Globus pallidus (tissue), 1 donor: Measurements from ENCODE around the gene DPH6.
"Not testable (repeated sequence)": the region's sequence is repeated elsewhere in the genome, so short reads cannot be mapped to it uniquely, and the experiment has no call there.

Source experiments
- DNase-seq: peaks from one replicate; pipeline ENCODE4 v3.0.0-alpha.2; 2015; ENCODE audit warnings: low spot score

DPH6 gene, protein sequence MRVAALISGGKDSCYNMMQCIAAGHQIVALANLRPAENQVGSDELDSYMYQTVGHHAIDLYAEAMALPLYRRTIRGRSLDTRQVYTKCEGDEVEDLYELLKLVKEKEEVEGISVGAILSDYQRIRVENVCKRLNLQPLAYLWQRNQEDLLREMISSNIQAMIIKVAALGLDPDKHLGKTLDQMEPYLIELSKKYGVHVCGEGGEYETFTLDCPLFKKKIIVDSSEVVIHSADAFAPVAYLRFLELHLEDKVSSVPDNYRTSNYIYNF

DNA sequence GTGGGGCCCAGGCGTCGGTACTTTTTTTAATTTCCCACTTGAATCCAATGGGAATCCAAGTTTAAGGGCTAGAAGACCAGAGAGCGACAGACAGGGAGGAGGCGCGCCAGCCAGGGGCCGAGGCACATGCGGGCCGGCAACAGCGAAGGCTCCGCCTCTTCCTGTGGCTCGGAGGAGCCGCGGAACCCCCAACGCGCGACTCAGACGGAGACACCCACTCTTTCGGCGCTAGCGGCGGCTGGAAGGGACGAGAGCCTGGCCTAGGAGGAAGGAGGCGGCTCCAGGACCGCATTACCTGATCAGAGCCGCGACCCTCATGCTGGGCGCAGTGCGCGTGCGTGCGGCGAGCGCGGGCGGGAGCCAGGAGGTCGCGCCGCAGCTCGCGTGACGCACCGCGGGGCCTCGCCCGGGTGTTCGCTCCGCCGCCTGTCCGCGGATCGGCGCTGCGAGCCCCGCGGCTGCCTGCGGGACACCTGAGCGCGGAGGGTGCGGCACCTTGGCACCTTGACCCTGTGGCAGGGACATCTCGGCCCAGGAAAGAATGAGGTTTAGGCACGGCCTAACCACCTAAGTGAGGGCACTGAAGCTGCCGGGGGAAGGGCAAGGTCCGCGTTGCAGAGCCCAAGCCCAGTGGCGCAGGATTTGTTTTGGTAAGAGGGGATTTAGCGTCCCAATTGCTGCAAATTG lies at the start of gene DPH6:
Gene DPH6 (minus strand): TSS at position 342 of the 687 bp plus-strand sequence. CDS start 24 bp downstream, at position 318.
- DNase-seq: peak; percentile 75

DNA sequence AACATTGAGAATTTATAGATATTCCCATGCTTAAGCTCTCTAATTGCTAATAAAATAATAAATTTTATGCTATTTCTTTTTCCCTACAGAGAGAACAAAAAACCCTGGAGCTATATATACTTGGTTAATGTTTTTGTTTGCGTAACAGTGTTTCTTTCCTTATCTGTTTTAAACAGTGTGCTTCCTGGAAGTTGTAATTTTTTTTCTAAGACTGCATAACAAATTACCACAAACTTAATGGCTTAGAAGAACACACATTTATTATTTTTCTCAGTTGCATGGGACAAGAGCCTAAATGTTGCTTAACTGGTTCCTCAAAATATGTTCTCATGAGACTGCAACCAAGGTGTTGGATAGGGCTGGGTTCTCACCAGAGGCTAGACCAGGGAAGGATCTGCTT lies 49.7 kb upstream of the DPH6 start:
- no peak for DNase-seq

DNA sequence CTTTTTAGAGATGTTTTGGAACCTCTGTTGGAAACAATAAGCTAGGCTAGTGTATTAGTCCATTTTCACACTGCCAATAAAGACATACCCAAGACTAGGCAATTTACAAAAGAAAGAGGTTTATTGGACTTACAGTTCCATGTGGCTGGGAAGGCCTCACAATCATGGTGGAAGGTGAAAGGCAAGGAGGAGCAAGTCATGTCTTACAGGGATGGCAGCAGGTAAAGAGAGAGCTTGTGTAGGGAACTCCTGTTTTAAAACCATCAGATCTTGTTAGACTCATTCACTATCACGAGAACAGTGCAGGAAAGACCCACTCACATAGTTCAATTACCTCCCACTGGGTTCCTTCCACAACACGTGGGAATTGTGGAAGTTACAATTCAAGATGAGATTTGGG lies 46.0 kb upstream of the DPH6 start:
- not testable (repeated sequence) for DNase-seq

DNA sequence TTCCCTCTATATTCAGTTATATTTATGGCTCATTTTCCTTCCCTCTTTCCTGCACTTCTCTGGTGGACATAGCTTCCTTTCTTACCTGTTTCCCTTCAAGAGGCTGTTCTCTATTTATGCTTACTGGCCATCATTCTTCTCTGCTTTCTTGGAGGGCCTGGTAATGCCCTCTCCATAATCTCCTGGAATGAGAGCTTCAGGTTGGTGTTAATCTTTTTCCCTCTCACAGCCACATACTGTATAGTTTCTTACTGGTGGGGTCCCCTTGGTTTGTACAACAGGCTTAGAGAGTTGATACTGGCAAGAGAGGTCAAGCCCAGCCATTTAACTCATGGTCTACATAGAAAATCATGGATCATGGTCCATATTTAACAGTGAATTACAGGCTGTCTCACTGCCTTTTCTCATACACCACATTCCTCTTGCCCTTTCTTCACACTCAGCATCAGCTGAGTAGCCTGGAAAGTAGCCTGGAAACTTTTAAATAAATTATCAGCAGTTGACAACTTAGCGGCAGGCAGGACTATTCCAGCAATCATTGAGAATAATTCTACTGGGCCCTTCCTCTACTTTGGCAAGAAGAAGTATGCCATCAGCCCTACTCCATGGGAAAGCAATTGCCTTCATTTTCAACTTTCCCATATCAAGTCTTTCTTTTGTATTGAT lies 38.0 kb upstream of the DPH6 start:
- DNase-seq: peak; percentile 0

DNA sequence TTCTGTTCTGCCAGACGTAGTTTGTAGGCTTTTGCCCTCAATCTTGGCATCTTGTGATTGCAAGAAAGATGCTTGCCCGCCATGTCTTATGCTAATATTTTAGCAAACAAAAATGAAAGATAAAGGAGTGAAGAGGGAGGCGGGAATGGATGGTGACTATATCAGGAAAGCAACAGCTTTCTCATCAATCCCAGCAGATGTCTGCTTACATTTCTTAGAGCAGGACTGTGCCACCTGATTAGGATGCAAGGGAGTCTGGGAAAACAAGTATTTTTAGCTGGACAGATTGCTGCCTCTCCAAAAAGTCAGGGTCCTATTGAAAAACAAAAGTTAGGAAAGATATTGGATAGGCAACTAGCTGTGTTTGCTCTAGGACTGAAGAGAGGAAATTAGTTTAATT lies 34.6 kb upstream of the DPH6 start:
- no peak for DNase-seq

DNA sequence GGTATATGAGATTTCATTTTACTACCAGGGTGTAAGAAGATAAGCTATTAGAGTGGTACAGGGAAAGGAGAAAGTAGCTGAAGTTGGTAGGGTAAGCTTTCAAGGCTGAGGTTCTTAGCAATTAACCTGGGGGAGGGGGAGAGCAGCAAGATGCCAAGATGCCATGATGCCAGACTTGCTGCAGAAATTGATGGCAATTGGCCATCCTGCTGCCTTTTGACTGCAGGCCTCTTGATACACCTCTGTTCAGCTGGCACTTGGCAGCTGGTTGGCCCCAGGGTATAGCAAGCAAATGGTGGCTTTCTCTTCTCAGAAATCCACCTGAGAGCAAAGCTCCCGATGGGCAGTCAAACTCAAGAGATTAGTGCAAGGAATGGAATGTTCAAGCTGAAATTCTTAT lies 21.4 kb upstream of the DPH6 start:
- no peak for DNase-seq

DNA sequence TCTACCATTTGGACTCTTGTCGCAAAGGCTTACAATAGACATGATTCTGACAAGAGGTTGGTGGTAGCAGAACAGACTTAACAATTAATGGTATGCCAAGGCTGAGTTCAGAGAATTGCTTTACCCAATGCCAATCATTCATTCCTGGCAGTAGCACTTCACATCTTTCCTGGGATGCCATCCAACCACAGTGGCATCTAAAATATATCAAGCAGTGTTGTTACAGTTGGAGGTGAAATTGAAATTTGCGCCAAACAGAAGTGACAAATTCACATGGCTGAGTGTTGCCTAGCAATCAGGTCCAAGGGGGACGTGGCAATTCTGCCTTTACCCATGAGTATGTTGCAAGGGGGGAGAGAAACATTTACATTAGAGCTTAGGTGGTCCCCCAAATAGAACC lies 21.0 kb upstream of the DPH6 start:
- no peak for DNase-seq

DNA sequence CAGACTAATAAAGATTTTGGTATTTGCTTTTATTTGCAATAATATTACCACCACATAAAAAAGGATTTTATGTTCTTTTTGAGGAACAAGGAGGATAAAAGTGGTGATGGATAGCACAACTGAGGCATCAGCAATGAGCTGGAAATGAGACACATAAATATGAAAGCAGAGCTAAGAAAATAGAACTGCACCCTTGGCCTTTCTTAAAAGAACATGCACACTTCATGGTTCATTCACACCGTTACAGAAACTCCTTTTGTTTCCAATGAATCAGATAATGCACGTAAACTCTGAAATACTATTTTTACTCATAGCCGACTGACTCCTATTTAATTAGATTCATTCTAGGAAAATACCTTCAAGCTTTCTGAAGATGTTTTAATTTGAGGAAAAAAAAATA lies 19.9 kb upstream of the DPH6 start:
- DNase-seq: no peak

DNA sequence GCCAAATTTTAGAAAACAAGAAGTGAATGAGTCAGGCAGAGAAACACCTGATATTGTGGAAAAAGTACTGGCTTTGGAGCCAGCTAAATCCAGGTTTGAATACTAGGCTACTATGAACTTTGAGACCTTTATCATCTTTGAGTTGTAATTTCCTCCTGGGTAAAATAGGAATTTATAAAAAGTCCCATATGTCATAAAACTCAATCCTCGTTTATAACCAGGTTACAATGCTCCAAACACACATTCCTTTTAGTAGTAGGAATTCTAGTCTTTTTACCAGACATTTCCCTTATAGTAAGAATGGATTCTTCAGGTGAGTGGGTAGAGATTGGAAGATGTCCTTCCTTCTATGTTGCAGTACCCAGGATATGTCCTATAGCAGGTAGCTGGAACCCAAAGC lies 16.7 kb upstream of the DPH6 start:
- DNase-seq: no peak

DNA sequence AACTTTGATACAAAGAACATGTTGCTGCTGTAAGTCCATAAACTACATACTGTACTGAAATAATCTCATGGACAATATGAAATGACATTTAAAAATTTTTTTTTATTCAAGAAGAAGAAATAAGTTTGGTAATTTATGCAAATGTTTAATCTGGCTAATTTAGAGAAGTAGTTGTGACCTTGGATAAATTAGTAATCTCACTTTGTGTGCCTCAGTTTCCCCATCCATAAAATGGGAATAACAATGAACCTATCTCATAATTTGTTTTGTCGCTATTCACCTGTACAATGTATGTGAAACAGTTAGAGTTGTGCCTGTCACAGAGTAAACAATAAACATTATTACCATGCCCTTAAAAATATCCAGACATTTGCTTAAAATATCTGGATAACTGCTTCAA lies 15.3 kb upstream of the DPH6 start:
- DNase-seq: no peak

DNA sequence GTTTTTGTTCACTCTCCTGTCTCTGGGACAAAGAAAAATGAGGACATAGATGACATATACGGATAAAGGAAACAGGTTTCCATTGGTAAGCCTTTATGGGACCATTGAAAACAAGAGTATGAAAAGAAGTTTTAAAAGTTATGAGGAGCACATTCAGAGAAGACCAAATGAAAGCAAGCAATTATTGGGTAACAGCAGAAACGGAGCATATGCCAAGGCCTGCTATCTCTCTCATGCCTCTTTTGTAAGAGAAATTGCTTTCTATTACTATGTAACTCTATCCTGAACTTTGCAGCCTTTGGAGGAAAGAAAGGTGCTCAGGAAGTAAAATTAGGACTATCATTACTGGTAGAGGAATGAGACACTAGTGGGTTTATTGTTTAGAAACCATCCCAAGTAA lies 14.9 kb upstream of the DPH6 start:
- no peak for DNase-seq

DNA sequence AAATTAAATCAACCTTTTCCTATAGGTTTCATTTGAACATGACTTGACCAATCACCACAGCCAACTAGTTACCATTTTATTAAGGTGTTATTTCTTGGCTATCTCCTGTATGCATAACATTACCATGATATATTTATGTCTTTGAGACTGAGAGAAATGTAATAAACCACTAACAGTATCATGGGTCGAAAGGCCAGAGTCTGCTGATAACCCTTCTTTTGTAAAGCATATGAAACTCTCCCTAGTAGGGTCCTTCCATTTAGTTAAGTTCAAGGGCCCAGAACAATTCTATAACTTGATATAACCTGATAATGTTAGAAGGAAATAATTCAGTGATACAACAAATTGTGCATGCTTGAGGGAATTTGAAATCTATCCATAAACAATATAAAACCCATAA lies 14.3 kb upstream of the DPH6 start:
- DNase-seq: no peak

DNA sequence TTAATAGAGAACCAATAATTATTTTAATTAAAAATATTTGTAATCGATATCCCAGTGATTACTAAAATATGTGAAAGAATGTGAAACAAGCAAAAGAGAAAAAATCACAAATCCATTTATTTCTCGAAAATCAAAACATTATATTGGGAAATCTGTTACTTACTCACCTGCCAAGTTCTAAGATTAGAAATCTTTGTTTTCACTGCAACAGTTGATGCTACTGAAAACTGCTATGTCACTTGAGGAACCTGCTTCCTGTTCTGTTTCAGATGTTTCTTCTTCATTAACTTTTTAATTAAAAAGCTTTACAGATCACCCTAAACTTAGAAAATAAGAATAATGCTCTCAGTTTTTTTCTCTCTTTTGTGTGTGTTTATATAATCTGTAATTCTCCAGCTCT lies 13.7 kb upstream of the DPH6 start:
- no peak for DNase-seq

DNA sequence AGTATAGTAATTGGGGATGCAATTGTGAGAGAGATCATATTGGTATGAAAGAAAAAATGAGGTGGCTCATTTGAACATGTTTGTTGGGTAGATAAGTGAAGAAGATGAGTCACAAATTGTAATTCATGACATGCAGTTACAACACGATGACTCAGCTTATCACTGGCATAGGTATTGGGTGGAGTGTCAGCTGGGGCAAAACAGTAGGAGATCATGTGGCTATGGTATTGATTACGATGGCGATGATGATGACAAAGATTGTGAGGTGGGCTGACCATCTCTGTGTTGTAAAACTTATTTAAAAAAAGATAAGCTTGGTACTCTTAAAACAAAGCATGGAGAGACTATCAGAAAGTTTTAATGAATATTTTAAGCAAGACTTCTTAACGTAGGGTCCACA lies 11.6 kb upstream of the DPH6 start:
- DNase-seq: no peak

DNA sequence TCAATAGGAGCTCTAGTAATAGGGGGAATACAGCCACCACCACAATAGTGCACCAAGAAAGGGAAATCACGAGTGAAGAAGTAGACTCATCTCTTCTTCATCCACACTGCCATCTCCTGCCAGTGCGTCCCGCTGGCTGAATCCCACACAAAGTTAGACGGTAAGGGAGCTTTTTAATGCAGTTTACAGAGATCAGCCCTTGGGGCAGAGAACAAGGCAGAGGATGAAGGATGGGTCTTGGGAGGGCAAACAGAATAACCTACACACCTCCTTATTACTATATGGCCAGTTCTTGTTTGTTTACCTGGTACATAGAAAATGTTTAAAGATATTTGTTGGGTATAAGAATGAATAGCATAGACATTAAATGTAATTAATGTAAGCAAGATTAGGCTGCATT lies 11.0 kb upstream of the DPH6 start:
- no peak for DNase-seq

DNA sequence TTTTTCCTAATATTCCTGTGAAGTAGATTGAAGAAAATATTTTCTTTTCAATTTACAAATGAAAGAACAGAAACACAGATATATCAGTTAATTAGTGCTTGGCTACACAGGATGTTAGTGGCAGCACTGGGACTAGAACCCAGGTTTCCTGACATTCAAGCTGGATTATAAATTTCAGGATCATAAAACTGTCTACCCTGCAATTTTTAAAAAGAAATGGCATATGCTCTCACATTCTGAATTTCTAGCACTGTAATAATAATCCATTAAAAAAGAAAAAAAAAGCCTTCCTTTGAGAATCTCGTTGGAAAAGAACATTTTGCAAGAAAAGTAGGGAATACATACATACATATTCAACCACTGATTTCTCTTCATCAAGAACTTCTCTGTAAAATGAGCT lies 9.3 kb upstream of the DPH6 start:
- no peak for DNase-seq

DNA sequence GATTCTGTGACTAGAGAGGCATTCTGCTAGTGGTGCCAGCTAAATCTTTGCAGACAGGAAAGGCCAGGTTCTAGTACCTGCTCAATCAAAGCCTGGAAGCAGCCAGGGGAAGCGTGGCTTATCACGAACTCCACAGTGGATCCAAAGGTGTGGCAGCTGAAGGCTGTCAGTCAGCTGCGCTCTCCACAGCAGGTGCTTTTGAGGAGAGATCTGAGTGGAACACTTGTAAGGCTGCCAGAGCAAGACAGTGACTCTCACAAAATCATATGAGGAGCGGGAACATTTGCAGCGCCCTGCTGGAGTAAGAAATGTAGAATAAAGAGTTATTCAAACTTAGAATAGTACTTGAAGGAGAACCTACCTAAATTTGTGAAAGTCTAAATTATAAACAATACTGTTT lies 5.0 kb upstream of the DPH6 start:
- DNase-seq: no peak

DNA sequence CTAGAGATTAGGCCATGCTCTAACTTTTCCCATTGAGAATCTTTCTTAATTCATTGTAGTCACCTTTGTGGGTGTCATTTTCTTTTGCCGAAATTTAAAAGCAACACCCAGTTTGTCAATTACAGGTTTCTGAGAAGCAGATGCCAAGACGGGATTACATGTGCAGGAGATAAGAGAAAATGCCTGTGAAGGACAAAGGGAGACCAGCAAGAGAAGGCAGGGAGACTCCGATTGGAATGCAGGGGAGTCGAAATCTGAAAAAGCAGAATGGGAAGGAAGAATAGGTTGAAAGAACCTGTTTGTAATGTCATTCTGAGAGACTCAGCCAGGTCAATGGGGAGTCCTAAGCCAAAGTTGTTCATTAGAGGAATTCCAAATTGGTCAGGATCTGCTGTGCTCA lies 3.6 kb upstream of the DPH6 start:
- DNase-seq: no peak

DNA sequence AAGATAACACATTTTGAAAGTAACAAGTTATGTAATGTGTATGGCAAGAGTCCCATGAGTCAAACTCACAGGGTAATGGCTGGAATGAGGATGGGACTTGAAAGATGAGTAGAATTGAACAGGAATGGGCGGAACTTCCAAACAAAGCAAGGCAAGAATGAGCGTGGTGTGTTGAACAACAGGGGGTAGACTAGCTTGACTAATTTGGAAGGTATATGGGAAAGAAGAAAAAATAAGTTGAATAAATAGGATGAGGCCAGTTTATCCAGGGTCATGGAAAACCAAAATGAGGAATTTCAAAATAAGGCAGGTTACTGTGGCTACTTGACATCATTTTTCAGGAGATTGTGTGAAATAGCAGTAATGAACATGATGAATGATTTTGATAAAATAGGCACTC lies 2.5 kb upstream of the DPH6 start:
- no peak for DNase-seq

DNA sequence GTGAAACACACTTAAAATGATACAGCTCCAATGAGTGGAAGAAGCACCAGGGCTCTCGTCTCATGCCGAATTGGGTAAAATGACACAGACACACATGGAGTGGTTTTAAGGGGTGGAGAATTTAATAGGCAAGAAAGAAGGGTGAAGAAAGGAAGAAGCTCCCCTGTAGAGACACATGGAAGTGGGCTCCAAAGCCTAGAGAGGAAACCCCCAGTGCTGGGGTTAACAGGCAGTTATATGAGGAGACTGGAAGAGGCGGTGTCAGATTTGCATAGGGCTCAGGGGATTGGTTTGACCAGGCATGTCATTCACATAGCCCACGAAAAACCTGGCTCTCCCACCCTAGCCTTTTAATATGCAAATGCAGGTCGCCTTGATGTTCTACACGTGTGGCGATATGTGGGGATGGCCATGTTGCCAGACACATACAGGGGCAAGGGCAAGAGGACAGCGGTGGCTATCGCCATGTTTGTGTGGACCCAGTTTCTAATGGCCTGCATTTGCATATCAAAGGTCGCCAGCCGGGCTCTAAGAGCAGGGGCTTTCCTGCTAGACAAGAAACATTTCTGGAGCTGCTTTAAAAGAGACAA lies 1.9 kb upstream of the DPH6 start:
- DNase-seq: no peak

DNA sequence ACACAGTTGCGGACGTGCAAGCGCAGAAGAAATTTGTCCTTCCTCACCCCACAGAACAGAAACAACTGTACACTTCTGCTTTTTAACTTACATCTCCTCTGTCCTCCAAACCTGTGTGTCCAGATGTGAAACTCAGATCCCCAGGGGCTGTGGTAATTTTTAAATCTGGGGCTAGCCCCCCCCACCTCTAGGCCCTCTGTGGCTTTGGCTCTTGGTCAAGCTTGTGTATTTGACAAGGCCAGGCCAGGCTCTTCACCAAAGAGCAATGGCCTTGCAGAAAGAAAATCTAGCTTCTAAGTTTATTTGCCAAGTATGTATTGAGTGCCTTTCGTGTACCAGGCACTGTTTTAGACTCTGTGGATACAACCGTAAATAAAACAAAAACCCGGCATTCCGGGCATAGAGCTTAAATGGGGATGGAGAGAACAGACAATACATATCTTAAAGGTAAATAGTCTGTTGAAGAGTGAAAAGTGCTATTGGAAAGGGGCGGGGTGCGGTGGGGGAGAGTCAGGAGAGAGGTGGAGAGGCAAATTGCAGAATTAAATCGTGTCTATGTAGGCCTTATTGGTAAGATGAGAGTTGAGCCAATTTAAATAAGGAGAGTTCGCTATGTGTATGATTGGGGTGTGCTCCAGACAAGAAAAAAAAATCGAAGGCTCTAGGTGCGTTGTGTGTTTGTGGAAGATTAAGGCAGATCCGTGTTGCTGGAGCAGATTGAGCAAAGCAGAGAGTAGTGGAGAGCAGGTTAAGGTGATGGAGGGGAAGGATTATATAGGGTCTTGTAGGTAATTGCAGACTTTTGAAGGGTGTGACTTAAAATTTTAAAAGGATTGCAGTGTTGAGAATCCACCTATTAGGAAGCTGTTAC lies 781 bp upstream of the DPH6 start:
- no peak for DNase-seq

DNA sequence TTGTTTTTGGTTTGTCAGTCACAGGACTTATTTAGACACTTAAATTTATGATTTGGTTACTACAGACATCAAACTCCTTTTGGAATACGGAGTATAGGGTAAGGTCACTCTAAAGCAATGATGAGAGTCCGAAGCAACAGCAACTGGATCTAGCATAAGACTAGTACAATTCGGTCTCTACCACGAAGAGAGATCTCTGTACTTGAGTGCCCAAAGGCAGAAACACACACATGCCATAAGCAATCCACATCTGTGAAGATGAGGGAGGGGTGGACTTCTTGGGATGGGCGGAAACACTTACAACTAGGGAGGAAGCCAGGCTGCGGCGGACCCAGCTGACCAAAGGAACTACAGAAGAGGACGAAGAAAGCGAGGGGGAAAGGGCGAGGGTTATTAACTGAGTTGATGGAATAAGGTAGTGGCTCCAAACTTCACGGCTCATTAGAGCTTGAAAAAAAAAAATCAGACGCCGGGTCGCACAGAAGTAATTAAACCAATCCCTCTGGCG lies 595 bp downstream of the DPH6 start:
- DNase-seq: no peak
